GM12872 (cell line): ENCODE results near the gene CHRND.

Experiments used
- TF ChIP-seq, protein P1 (sequence below): IDR thresholded peaks from 3 replicates; pipeline ENCODE4 v1.5.1; 2011; ENCODE audit warnings: low read depth, mild to moderate bottlenecking, low read length, moderate library complexity; ENCODE audit not compliant: insufficient read depth

The CHRND gene

DNA sequence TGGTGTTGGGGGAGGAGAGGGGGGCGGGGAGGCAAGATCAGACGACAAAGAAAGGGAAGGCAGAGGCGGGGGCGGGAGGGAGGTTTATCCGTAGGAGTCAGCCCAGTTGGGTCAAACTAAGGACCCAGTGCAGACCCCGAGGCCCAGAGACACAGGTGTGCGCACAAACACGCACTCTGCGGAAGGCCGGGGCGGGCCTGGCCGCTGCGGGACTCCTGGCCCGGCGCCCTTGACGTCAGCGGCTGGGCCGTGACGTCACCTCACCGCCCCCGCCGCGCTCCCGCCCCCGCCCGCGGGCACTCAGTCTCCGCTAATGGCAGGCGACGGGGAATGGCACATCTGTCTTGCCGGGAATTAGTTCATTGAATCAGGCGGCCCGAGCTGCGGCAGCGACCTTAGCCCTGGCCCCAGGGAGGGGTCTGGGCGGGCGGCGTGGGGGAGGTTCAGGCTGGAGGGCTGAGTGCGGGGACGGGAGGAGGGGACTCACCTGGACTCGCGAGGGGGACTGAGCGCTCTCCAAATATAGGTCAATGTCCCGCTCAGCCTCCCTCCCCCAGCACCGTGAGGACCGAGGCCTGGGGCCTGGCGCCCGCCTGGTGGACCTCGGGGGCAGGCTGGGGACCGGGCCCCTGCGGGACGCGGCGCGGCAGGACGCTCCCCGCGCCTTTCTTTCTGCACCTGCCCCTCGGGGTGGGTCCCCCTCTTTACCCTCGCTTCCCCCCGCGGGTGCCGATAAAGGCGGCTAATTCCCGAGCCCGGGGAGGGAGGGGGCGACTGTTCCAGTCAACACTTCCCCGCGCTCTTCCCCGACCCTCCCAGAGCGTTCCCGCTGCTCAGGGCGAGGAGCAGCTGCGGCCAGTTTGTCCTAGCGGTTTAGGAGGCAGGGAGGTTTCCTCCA, 22.8 kb upstream of the CHRND start:
- TF ChIP-seq, protein P1, sequence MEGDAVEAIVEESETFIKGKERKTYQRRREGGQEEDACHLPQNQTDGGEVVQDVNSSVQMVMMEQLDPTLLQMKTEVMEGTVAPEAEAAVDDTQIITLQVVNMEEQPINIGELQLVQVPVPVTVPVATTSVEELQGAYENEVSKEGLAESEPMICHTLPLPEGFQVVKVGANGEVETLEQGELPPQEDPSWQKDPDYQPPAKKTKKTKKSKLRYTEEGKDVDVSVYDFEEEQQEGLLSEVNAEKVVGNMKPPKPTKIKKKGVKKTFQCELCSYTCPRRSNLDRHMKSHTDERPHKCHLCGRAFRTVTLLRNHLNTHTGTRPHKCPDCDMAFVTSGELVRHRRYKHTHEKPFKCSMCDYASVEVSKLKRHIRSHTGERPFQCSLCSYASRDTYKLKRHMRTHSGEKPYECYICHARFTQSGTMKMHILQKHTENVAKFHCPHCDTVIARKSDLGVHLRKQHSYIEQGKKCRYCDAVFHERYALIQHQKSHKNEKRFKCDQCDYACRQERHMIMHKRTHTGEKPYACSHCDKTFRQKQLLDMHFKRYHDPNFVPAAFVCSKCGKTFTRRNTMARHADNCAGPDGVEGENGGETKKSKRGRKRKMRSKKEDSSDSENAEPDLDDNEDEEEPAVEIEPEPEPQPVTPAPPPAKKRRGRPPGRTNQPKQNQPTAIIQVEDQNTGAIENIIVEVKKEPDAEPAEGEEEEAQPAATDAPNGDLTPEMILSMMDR, result no peak

DNA sequence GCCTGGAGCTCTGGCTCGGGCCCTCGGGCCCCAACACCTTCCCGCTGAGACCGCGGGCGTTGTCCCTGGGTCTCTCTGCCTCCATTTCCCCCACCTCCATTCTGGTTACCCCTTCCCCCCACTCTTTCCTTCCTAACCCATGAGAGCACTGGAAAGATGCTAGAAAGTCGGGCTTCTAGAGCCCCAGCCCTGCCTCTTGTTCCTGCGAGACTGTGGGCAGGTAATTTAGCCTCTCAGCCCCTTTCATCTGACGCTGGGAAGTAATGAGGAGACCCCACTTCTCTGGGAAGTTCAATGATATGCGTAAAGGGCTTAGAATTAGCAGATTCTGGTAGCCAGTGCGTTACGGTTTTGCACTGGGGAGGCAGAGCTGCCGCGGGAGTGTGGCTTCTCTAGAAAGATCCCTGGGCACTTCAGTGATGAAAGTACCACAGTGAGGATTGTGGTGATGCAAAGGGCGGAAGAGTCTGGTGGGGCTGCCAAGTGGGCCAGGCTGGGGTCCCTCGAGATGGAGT, 22.1 kb upstream of the CHRND start:
- TF ChIP-seq, protein P1, result no peak

DNA sequence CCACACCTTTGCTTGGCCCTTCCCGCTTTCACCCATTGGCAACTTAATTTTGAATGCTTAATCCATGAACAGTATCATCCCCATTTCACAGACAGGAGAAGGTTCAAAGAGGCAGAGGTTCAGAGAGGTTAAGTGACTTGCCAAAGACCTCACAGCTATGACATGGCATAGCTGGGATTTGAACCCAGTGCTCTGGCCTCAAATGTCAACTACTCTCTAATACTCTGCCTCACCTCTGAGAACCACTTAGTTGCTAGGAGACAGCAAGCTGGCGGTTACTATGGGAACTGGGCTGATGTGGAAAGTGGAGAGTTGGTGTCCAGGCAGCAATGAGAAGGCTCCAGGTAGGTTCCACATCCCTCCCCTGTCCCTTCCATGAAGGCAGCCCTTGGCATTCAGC, 21.5 kb upstream of the CHRND start:
- TF ChIP-seq, protein P1, result no peak

DNA sequence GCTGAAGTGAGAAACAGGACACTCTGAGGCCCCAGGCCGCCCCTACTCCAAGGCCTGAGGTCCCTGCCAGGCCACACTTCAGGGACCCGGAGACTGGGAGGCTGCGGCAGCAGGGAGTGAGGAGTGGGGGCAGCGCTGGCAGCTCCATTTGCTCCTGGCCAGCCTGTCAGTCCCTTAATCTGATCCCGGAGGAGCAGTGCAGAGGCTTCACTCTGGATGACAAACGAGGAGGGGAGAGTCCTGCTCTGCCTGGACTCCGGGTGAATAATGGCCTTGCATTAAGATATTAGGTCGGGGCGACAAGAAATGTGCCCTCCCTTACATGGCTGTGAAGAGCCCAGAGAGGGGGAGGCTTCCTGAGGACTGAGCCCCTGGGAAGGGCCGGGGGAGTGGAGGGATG, 20.1 kb upstream of the CHRND start:
- TF ChIP-seq, protein P1, result no peak

DNA sequence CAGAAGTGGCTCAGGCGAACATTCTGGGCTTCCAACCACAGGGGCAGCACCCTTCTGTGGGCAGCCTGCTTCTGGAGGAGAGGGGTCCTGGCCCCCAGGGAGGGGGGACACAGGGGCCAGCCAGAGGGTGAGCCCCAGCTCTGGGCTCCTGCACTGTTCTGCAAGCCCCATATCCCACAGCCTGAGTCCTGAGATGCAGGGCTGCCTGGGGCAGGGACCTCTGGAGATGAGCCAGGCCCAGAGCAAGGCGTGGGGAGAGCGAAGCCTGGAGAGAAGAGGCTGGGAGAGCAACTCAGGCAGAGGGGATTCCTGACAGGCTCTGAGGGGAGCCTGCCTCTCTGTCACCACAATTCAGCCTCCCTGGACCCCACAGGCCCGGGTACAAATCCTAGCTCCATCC, 19.3 kb upstream of the CHRND start:
- TF ChIP-seq, protein P1, result no peak

DNA sequence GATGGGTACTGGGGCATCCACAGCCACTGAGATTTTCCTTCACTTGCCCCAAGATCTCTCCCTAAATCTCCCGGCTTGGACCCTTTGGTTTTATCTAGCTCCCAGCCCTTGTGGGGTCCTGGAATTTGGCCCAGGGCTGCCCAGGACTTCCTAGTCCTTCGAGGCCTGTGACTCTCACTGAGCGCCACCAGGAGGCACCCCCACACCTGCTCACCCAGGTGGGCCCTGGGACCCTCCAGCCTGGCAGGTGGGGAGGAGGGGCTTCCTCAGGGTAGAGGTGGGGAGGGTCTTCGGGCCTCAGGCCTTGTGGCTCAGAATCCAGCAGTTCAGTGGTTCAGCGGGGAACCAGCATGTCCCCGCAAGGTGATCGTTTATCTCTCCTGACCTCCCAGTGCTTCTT, 17.7 kb upstream of the CHRND start:
- TF ChIP-seq, protein P1, result no peak

DNA sequence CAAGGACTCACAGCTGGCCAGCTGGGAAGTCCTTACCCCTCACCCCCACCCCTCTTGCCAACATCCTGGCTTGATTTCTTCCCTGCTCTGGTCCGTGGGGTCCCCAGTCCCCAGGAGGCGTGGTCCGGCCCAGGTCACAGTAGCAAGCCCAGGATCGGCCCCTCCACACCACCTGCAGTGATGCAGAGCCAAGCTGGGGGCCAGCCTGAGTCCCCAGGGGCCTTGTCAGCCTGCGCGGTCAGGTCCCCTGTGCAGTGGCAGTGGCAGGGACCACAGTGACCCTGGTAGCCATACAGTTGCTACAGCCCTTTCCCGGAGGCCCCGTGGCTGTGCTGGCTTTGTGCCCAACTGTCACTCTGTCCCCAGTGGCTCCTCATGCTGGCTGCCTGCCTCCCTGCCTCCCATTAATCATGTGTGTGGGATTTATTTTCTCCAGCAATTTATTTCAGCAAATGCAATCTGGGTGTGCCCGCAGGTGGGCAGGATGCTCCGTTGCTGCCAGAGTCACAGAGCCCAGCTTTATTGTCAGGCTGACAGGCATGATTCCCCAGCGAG, 14.5 kb upstream of the CHRND start:
- TF ChIP-seq, protein P1, result no peak
